ENCODE results near the gene CHST15.

- TF ChIP-seq CTCF (IDR thresholded peaks at IDR 0.05) (no peak), POLR2A (IDR thresholded peaks at IDR 0.05) (no peak), EP300 (IDR thresholded peaks at IDR 0.05) (no peak), POLR2AphosphoS5 (IDR thresholded peaks at IDR 0.05) (no peak)
Measured at GRCh38 chr10:124099604-124100003, 6.2 kb upstream of the CHST15 start.
